Neural crest cell (in vitro differentiated cells): ENCODE measurements around the gene OR51B4. TPM values are rescaled to one million over a fixed set of nuclear protein-coding genes. Genes with fewer than 3 reads are reported as not detected.
A peak's percentile ranks its signal among the peaks of the same experiment; 100 is the strongest.

ENCODE experiments used
- DNase-seq: peaks from one replicate; pipeline ENCODE4 v3.0.0; 2021; ENCODE audit warnings: low read depth, mixed read lengths, low spot score
- H3K27ac Mint-ChIP-seq: one replicate; pipeline ENCODE4 v1.8.0; 2021; ENCODE audit warnings: mild to moderate bottlenecking, mixed read lengths; ENCODE audit not compliant: unreplicated experiment
- H3K27me3 Mint-ChIP-seq: 2 replicates; pipeline ENCODE4 v1.8.0; 2021; ENCODE audit warnings: low read depth, mild to moderate bottlenecking, mixed read lengths
- H3K36me3 Mint-ChIP-seq: 2 replicates; pipeline ENCODE4 v1.8.0; 2021; ENCODE audit warnings: low read depth, mild to moderate bottlenecking, mixed read lengths
- H3K4me1 Mint-ChIP-seq: 2 replicates; pipeline ENCODE4 v1.8.0; 2021; ENCODE audit warnings: mixed read lengths
- H3K4me3 Mint-ChIP-seq: one replicate; pipeline ENCODE4 v1.8.0; 2021; ENCODE audit warnings: mild to moderate bottlenecking, mixed read lengths
- H3K9me3 Mint-ChIP-seq: 2 replicates; pipeline ENCODE4 v1.8.0; 2021; ENCODE audit warnings: mixed read lengths
- CTCF ChIP-seq: fragments of 200-600 bp; sonication (generic); conservative IDR thresholded peaks from 2 replicates; pipeline ENCODE4 v1.5.0; 2021; ENCODE audit warnings: antibody characterized with exemption, mild to moderate bottlenecking
- total RNA-seq: library from RNA; stranded (reverse); gene quantifications from 2 replicates; pipeline ENCODE4 v1.2.1, GENCODE V29; 2021

The OR51B4 gene
- total RNA-seq, 1 donor from 2014 or later, result not detected

GRCh38 chr11:5282628-5283027 lies 19.1 kb downstream of the OR51B4 start:
- no peaks in the 10 kb centered on the region for H3K36me3 Mint-ChIP-seq
- no peaks in the 10 kb centered on the region for H3K27me3 Mint-ChIP-seq
- TF ChIP-seq CTCF, result no peak

GRCh38 chr11:5281596-5281995 lies 20.1 kb downstream of the OR51B4 start:
- Mint-ChIP-seq H3K36me3 (no peaks in the 10 kb centered on the region), H3K4me1 (peaks cover 4% of the 10 kb centered on the region), H3K9me3 (no peaks in the 10 kb centered on the region), H3K27me3 (no peaks in the 10 kb centered on the region), H3K4me3 (no peak overlapping the region), H3K27ac (no peak overlapping the region)
- DNase-seq, result no peak
- no peak for TF ChIP-seq CTCF

More at GRCh38 chr11:5282628-5283027, 19.1 kb downstream of the OR51B4 start:
- H3K4me3 Mint-ChIP-seq, result no peak overlapping the region
- no peaks in the 10 kb centered on the region for H3K9me3 Mint-ChIP-seq
- H3K4me1 Mint-ChIP-seq, result peaks cover 4% of the 10 kb centered on the region
- no peak for DNase-seq
- H3K27ac Mint-ChIP-seq, result no peak overlapping the region

- no peaks in the 10 kb centered on the region for H3K27me3 Mint-ChIP-seq
- no peak for TF ChIP-seq CTCF
- no peak overlapping the region for H3K27ac Mint-ChIP-seq
- no peaks in the 10 kb centered on the region for H3K9me3 Mint-ChIP-seq
- DNase-seq, result no peak
- no peaks in the 10 kb centered on the region for H3K36me3 Mint-ChIP-seq
- H3K4me3 Mint-ChIP-seq, result no peak overlapping the region
- peaks cover 4% of the 10 kb centered on the region for H3K4me1 Mint-ChIP-seq
These were observed 21.1 kb downstream of the OR51B4 start for GRCh38 chr11:5280582-5281102.

GRCh38 chr11:5279471-5280090 lies 22.2 kb downstream of the OR51B4 start:
- Mint-ChIP-seq H3K4me3 (no peak overlapping the region), H3K27me3 (no peaks in the 10 kb centered on the region), H3K4me1 (peaks cover 6% of the 10 kb centered on the region), H3K36me3 (no peaks in the 10 kb centered on the region), H3K9me3 (no peaks in the 10 kb centered on the region), H3K27ac (peak overlapping the region; percentile 4)
- no peak for TF ChIP-seq CTCF
- DNase-seq, result no peak

GRCh38 chr11:5277807-5278382 lies 23.9 kb downstream of the OR51B4 start:
- TF ChIP-seq CTCF, result no peak
- H3K9me3 Mint-ChIP-seq, result no peaks in the 10 kb centered on the region
- no peak overlapping the region for H3K4me3 Mint-ChIP-seq
- H3K27me3 Mint-ChIP-seq, result no peaks in the 10 kb centered on the region
- DNase-seq, result no peak
- peaks cover 11% of the 10 kb centered on the region for H3K4me1 Mint-ChIP-seq
- no peak overlapping the region for H3K27ac Mint-ChIP-seq
- no peaks in the 10 kb centered on the region for H3K36me3 Mint-ChIP-seq
